NT2/D1 (cell line): ENCODE measurements around the gene RALGPS1.

ENCODE experiments used
- SUZ12 ChIP-seq: IDR thresholded peaks from 2 replicates; pipeline ENCODE4 v1.6.1; 2011; ENCODE audit not compliant: insufficient read length, insufficient read depth; ENCODE audit errors: extremely low read depth
- ZNF274 ChIP-seq: IDR thresholded peaks from 2 replicates; pipeline ENCODE4 v1.6.1; 2011; ENCODE audit warnings: mild to moderate bottlenecking, low read depth, low read length

GRCh38 chr9:127030814-127031740 is 116.5 kb downstream of the RALGPS1 start:
- TF ChIP-seq SUZ12 (no peak), ZNF274 (no peak)
